HCT116 (cell line): ENCODE data around the gene ZCWPW1. TPM values are rescaled to one million over a fixed set of nuclear protein-coding genes. Genes with fewer than 3 reads are reported as not detected.

Source experiments
- ATAC-seq: fragments of 200-7000 bp; cut with Tn5 transposase; 2 replicates; pipeline ENCODE4 v1.9.1; 2020; ENCODE audit warnings: mild to moderate bottlenecking, moderate library complexity
- BruUV-seq: library from RNA; stranded (reverse); fragments of 400-500 nt; replicated peaks from 2 replicates; lab custom pipeline; 2021; lab: Mats Ljungman, UMichigan
- CTCF ChIA-PET: fragments of 300-600 bp; sonication (Branson Sonifier 250); formaldehyde crosslinking; loops from one replicate; lab custom pipeline; 2021; ENCODE audit warnings: antibody characterized with exemption; lab: Charles Lee
- POLR2A ChIA-PET: fragments of 300-600, 350-600 bp; sonication (Branson Sonifier 250); formaldehyde crosslinking; loops from one replicate; lab custom pipeline; 2021; ENCODE audit warnings: antibody characterized with exemption; lab: Charles Lee
- RAD21 ChIA-PET, 2 experiments: fragments of 300-600 bp; sonication (Branson Sonifier 250); formaldehyde crosslinking; loops; one replicate each; lab custom pipeline; 2023; ENCODE audit warnings: low total read pairs in 2 of 2; ENCODE audit not compliant: uncharacterized antibody in 2 of 2, unreplicated experiment in 2 of 2, low non-redundant PET in 1 of 2; lab: Charles Lee
- DNase-seq: peaks from one replicate; pipeline ENCODE4 v3.0.0-alpha.2; 2010; ENCODE audit warnings: low read depth, low spot score
- H2AFZ ChIP-seq: fragments of 200-600 bp; shearing (Covaris generic), sonication (generic); 2 replicates; pipeline ENCODE4 v1.6.1; 2017; ENCODE audit warnings: low read depth, mixed run types, mixed read lengths, antibody characterized with exemption, low read length; ENCODE audit not compliant: poor library complexity, severe bottlenecking
- H3K27ac ChIP-seq: 2 replicates; pipeline ENCODE4 v1.5.1; 2012; ENCODE audit warnings: low read depth, low read length
- H3K27me3 ChIP-seq: fragments of 200-600 bp; sonication (generic); 2 replicates; pipeline ENCODE4 v1.6.1; 2016; ENCODE audit warnings: mixed run types, low read length, mixed read lengths; ENCODE audit not compliant: insufficient read depth
- H3K36me3 ChIP-seq, 2 experiments: fragments of 200-500 bp in 1 of 2; fragments of 200-600 bp in 1 of 2; sonication (Bioruptor generic) in 1 of 2; sonication (generic) in 1 of 2; 2 replicates each; pipeline versions ENCODE4 v1.5.1 to v1.6.1; 2014 to 2016; ENCODE audit warnings: low read length in 2 of 2, inconsistent platforms in 1 of 2, mixed read lengths in 1 of 2, mixed run types in 1 of 2; ENCODE audit not compliant: insufficient read depth in 2 of 2, control insufficient read depth in 1 of 2
- H3K4me1 ChIP-seq, 2 experiments: fragments of 200-600 bp in 1 of 2; sonication (generic) in 1 of 2; 2 replicates each; pipeline versions ENCODE4 v1.5.1 to v1.6.1; 2012 to 2017; ENCODE audit warnings: low read length in 2 of 2, inconsistent platforms in 1 of 2, mild to moderate bottlenecking in 1 of 2, mixed read lengths in 1 of 2, mixed run types in 1 of 2, moderate library complexity in 1 of 2; ENCODE audit not compliant: insufficient read depth in 2 of 2, control insufficient read depth in 1 of 2
- H3K4me2 ChIP-seq: fragments of 200-600 bp; sonication (generic); 2 replicates; pipeline ENCODE4 v1.6.1; 2017; ENCODE audit warnings: mixed run types, low read length, mixed read lengths
- H3K4me3 ChIP-seq, 2 experiments: fragments of 200-600 bp in 1 of 2; sonication (generic) in 1 of 2; replicated peaks in 1 of 2; 2 replicates each; pipeline ENCODE4 v1.5.1; 2011 to 2016; ENCODE audit warnings: low read length in 2 of 2, control low read depth in 1 of 2, low read depth in 1 of 2, mild to moderate bottlenecking in 1 of 2, mixed read lengths in 1 of 2, mixed run types in 1 of 2
- H3K79me2 ChIP-seq: fragments of 200-600 bp; sonication (generic); 2 replicates; pipeline ENCODE4 v1.6.1; 2017; ENCODE audit warnings: mild to moderate bottlenecking, mixed run types, low read length, moderate library complexity, mixed read lengths; ENCODE audit not compliant: insufficient read depth
- H3K9ac ChIP-seq: fragments of 200-600 bp; sonication (generic); 2 replicates; pipeline ENCODE4 v1.6.1; 2016; ENCODE audit warnings: low read length, mixed read lengths
- H3K9me2 ChIP-seq: fragments of 200-600 bp; sonication (generic), shearing (Covaris generic); 2 replicates; pipeline ENCODE4 v1.6.1; 2017; ENCODE audit warnings: mixed run types, mild to moderate bottlenecking, moderate library complexity; ENCODE audit not compliant: insufficient read depth
- H3K9me3 ChIP-seq, 2 experiments: fragments of 200-500 bp in 1 of 2; fragments of 200-600 bp in 1 of 2; sonication (Bioruptor generic) in 1 of 2; sonication (generic) in 1 of 2; 2 replicates each; pipeline ENCODE4 v1.6.1; 2014 to 2017; ENCODE audit warnings: low read length in 2 of 2, mixed read lengths in 2 of 2, inconsistent platforms in 1 of 2, low read depth in 1 of 2, mild to moderate bottlenecking in 1 of 2, mixed run types in 1 of 2, moderate library complexity in 1 of 2; ENCODE audit not compliant: control insufficient read depth in 1 of 2, insufficient read depth in 1 of 2
- H4K20me1 ChIP-seq: fragments of 200-600 bp; sonication (generic), shearing (Covaris generic); 2 replicates; pipeline ENCODE4 v1.6.1; 2017; ENCODE audit warnings: mixed run types, mild to moderate bottlenecking, moderate library complexity; ENCODE audit not compliant: insufficient read depth
- CTCF ChIP-seq, 3 experiments: fragments of 200-600 bp in 1 of 3; sonication (generic) in 1 of 3; IDR thresholded peaks in 2 of 3; conservative IDR thresholded peaks in 1 of 3; 2 replicates each; pipeline ENCODE4 v1.5.1; 2012 to 2017; ENCODE audit warnings: low read depth in 2 of 3, low read length in 2 of 3, antibody characterized with exemption in 1 of 3, borderline replicate concordance in 1 of 3, control low read depth in 1 of 3, mild to moderate bottlenecking in 1 of 3, mixed read lengths in 1 of 3, mixed run types in 1 of 3, moderate library complexity in 1 of 3; ENCODE audit not compliant: insufficient read depth in 1 of 3
- EZH2phosphoT487 ChIP-seq: fragments of 200-600 bp; IDR thresholded peaks from 2 replicates; pipeline ENCODE4 v1.6.1; 2018; ENCODE audit warnings: antibody characterized with exemption, borderline replicate concordance
- JUND ChIP-seq: IDR thresholded peaks from 2 replicates; pipeline ENCODE4 v1.6.1; 2012
- POLR2A ChIP-seq: IDR thresholded peaks from 2 replicates; pipeline ENCODE4 v1.7.0; 2011; ENCODE audit warnings: borderline replicate concordance; ENCODE audit not compliant: insufficient read depth, insufficient read length; ENCODE audit errors: extremely low read depth
- REST ChIP-seq: IDR thresholded peaks from 2 replicates; pipeline ENCODE4 v1.6.1; 2012; ENCODE audit warnings: low read depth
- SP1 ChIP-seq: IDR thresholded peaks from 2 replicates; pipeline ENCODE4 v1.6.1; 2012; ENCODE audit warnings: low read depth
- ZNF274 ChIP-seq: fragments of 200-500 bp; sonication (Bioruptor generic); IDR thresholded peaks from 2 replicates; pipeline ENCODE4 v1.6.1; 2014; ENCODE audit warnings: mild to moderate bottlenecking, low read depth, low read length, inconsistent platforms
- intact Hi-C: fragments of 100-400 bp; cut with micrococcal nuclease; formaldehyde crosslinking; loops from 2 replicates; pipeline ENCODE4 v1.10.0; 2022
- total RNA-seq: library from RNA; stranded (reverse); gene quantifications from one replicate; pipeline ENCODE4 v1.2.1, GENCODE V29; 2021; ENCODE audit not compliant: unreplicated experiment
- TF ChIP-seq, protein P1 (sequence below): IDR thresholded peaks from 2 replicates; pipeline ENCODE4 v1.6.1; 2012

ZCWPW1 gene
- total RNA-seq, 1 experiment from 2014 or later: 1.5 TPM

- Histone ChIP-seq H2AFZ (no peak overlapping the region), H3K9ac (no peak overlapping the region), H4K20me1 (no peaks in the 10 kb centered on the region), H3K27ac (no peak overlapping the region), H3K9me2 (no peaks in the 10 kb centered on the region), H3K36me3 (no peaks in the 10 kb centered on the region), H3K79me2 (no peaks in the 10 kb centered on the region), H3K9me3 (no peaks in the 10 kb centered on the region), H3K27me3 (no peaks in the 10 kb centered on the region), H3K4me3 (no peak overlapping the region), H3K4me2 (no peak overlapping the region), H3K4me1 (peaks cover 5 to 18% of the 10 kb centered on the region in 2 experiments)
- TF ChIP-seq, protein P1, sequence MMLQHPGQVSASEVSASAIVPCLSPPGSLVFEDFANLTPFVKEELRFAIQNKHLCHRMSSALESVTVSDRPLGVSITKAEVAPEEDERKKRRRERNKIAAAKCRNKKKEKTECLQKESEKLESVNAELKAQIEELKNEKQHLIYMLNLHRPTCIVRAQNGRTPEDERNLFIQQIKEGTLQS: no peak
- TF ChIP-seq JUND (no peak), ZNF274 (no peak), EZH2phosphoT487 (no peak), REST (no peak), CTCF (IDR thresholded peaks at IDR 0.05 in 2 of 3, conservative IDR thresholded peaks at IDR 0.05 in 1 of 3; ENCODE audit: borderline replicate concordance in 1 of 3, insufficient read depth in 1 of 3, low read depth in 2 of 3, low read length in 2 of 3) (no peak), POLR2A (no peak), SP1 (no peak)
- ChIA-PET RAD21 (no interaction called here), POLR2A (interaction anchor here (1.5 kb wide), 1 partner anchor 122 kb away, joined by 6 read pairs; the partner anchor contains the start of genes FBXO24 and LRCH4), CTCF (interaction anchor here (1.0 to 2.4 kb wide), 5 partner anchors 10 to 240 kb away, joined by 3 to 13 read pairs (median 6); partner anchors contain the start of genes FBXO24, LRCH4 and POP7)
- no TSS peak for BruUV-seq
- intact Hi-C loops: no loop called here
- DNase-seq: no peak
- no peak for ATAC-seq
These were observed 36.3 kb upstream of the ZCWPW1 start for GRCh38 chr7:100464791-100465190.
